Progenitor cell of endocrine pancreas (in vitro differentiated cells): ENCODE data around the gene IFNA8. TPM values are rescaled to one million over a fixed set of nuclear protein-coding genes. Genes with fewer than 3 reads are reported as not detected.

Experiments
- DNase-seq: peaks from one replicate; pipeline ENCODE4 v3.0.0; 2021; ENCODE audit warnings: low spot score; ENCODE audit not compliant: unreplicated experiment
- H3K27ac Mint-ChIP-seq: 2 replicates; pipeline ENCODE4 v1.8.0; 2021; ENCODE audit warnings: mild to moderate bottlenecking, moderate library complexity, mixed read lengths
- H3K27me3 Mint-ChIP-seq: 2 replicates; pipeline ENCODE4 v1.8.0; 2021; ENCODE audit warnings: mixed read lengths
- H3K36me3 Mint-ChIP-seq: 2 replicates; pipeline ENCODE4 v1.8.0; 2022; ENCODE audit warnings: mixed read lengths; ENCODE audit not compliant: insufficient read depth
- H3K4me1 Mint-ChIP-seq: 2 replicates; pipeline ENCODE4 v1.8.0; 2021; ENCODE audit warnings: low read depth, mixed read lengths
- H3K4me3 Mint-ChIP-seq: 2 replicates; pipeline ENCODE4 v1.8.0; 2021; ENCODE audit warnings: low read depth, mild to moderate bottlenecking, moderate library complexity, mixed read lengths
- H3K9me3 Mint-ChIP-seq: 2 replicates; pipeline ENCODE4 v1.8.0; 2021; ENCODE audit warnings: low read depth, mixed read lengths
- total RNA-seq: library from RNA; stranded (reverse); gene quantifications from 2 replicates; pipeline ENCODE4 v1.2.1, GENCODE V29; 2021
- TF ChIP-seq, protein P1 (sequence below): fragments of 200-600 bp; sonication (generic); IDR thresholded peaks from one replicate; pipeline ENCODE4 v1.5.0; 2021; ENCODE audit warnings: antibody characterized with exemption, mild to moderate bottlenecking; ENCODE audit not compliant: unreplicated experiment

IFNA8 gene
- total RNA-seq, 1 donor from 2014 or later = not detected

DNA sequence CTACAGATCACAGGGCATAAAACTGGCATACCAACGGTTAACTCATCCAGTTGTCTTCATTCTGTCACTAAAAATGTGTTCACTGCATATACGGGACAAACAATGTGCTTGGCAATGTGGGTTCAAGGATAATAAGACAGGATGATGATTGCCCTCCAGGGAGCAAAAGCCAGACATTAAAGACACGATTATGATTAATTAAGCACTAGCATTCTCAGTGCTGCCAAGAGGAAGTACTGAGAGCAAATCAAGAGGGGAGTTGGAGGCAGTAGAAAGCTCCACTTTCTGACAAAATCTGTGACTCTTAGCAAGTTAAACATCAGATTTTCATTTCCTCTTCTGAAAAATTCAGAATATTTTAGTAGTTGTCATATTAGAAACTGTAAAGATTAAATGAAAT is 9.0 kb upstream of the IFNA8 start:
- H3K4me3 Mint-ChIP-seq = no peak overlapping the region
- no peak overlapping the region for H3K27ac Mint-ChIP-seq
- H3K9me3 Mint-ChIP-seq = no peaks in the 10 kb centered on the region
- peaks cover 67% of the 10 kb centered on the region for H3K27me3 Mint-ChIP-seq
- TF ChIP-seq, protein P1, sequence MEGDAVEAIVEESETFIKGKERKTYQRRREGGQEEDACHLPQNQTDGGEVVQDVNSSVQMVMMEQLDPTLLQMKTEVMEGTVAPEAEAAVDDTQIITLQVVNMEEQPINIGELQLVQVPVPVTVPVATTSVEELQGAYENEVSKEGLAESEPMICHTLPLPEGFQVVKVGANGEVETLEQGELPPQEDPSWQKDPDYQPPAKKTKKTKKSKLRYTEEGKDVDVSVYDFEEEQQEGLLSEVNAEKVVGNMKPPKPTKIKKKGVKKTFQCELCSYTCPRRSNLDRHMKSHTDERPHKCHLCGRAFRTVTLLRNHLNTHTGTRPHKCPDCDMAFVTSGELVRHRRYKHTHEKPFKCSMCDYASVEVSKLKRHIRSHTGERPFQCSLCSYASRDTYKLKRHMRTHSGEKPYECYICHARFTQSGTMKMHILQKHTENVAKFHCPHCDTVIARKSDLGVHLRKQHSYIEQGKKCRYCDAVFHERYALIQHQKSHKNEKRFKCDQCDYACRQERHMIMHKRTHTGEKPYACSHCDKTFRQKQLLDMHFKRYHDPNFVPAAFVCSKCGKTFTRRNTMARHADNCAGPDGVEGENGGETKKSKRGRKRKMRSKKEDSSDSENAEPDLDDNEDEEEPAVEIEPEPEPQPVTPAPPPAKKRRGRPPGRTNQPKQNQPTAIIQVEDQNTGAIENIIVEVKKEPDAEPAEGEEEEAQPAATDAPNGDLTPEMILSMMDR = no peak
- peaks cover 6% of the 10 kb centered on the region for H3K4me1 Mint-ChIP-seq
- DNase-seq = no peak
- no peaks in the 10 kb centered on the region for H3K36me3 Mint-ChIP-seq

GRCh38 chr9:21402386-21403251 is 6.3 kb upstream of the IFNA8 start:
- Mint-ChIP-seq H3K27ac (no peak overlapping the region), H3K4me3 (peak overlapping the region; percentile 76), H3K27me3 (peaks cover 57% of the 10 kb centered on the region), H3K36me3 (no peaks in the 10 kb centered on the region), H3K4me1 (peaks cover 4% of the 10 kb centered on the region), H3K9me3 (no peaks in the 10 kb centered on the region)
- TF ChIP-seq, protein P1 = peak; percentile 32
- no peak for DNase-seq

- H3K4me1 Mint-ChIP-seq = peaks cover 4% of the 10 kb centered on the region
- H3K9me3 Mint-ChIP-seq = no peaks in the 10 kb centered on the region
- TF ChIP-seq, protein P1 = no peak
- no peak for DNase-seq
- no peak overlapping the region for H3K27ac Mint-ChIP-seq
- H3K27me3 Mint-ChIP-seq = peaks cover 41% of the 10 kb centered on the region
- H3K36me3 Mint-ChIP-seq = no peaks in the 10 kb centered on the region
- no peak overlapping the region for H3K4me3 Mint-ChIP-seq
Measured at GRCh38 chr9:21404146-21404545, 4.8 kb upstream of the IFNA8 start.

DNA sequence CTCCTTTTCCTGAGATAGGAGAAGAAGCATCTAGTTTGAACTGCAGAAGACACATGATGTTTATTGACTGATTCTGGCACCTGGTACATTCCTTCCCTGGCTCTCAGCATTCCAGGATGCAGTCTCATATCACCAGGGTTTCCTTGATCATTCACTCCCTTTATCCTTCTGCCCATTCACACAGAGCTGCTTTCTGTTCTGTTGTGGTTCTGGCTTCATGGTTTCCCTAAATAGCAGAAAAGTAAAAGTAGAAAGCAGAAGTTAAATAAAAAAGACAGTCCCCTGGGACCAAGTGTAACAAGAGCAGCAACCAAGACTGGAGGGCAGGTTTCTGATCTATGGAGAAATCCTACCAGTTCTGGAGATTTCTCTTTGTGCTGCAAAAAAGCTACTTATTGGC is 3.2 kb downstream of the IFNA8 start:
- H3K9me3 Mint-ChIP-seq = no peaks in the 10 kb centered on the region
- peaks cover 8% of the 10 kb centered on the region for H3K27me3 Mint-ChIP-seq
- no peaks in the 10 kb centered on the region for H3K4me1 Mint-ChIP-seq
- H3K36me3 Mint-ChIP-seq = no peaks in the 10 kb centered on the region
- TF ChIP-seq, protein P1 = no peak
- H3K4me3 Mint-ChIP-seq = no peak overlapping the region
- no peak overlapping the region for H3K27ac Mint-ChIP-seq
- DNase-seq = no peak

GRCh38 chr9:21413151-21413550 is 4.2 kb downstream of the IFNA8 start:
- TF ChIP-seq, protein P1 = no peak
- peaks cover 4% of the 10 kb centered on the region for H3K27me3 Mint-ChIP-seq
- H3K4me3 Mint-ChIP-seq = no peak overlapping the region
- no peak for DNase-seq
- no peak overlapping the region for H3K27ac Mint-ChIP-seq
- H3K4me1 Mint-ChIP-seq = no peaks in the 10 kb centered on the region
- no peaks in the 10 kb centered on the region for H3K9me3 Mint-ChIP-seq
- no peaks in the 10 kb centered on the region for H3K36me3 Mint-ChIP-seq
